OCI-M2 (cell line): ENCODE measurements around the gene CDKN2A.

Experiments
- DNase-seq: peaks from one replicate; lab custom pipeline; 2025; ENCODE audit not compliant: unreplicated experiment; lab: John Stamatoyannopoulos, UW

Gene CDKN2A

GRCh38 chr9:22008384-22008716 lies 14.2 kb upstream of the CDKN2A start:
- peak; percentile 18 for DNase-seq

GRCh38 chr9:22005702-22006606 lies 11.8 kb upstream of the CDKN2A start:
- no peak for DNase-seq

- no peak for DNase-seq
Observed at GRCh38 chr9:22005021-22005701, 11.0 kb upstream of the CDKN2A start.

- no peak for DNase-seq
Observed at GRCh38 chr9:22002038-22002437, 7.8 kb upstream of the CDKN2A start.

GRCh38 chr9:21998026-21998425 lies 3.8 kb upstream of the CDKN2A start:
- DNase-seq, result no peak

GRCh38 chr9:21997480-21997879 lies 3.3 kb upstream of the CDKN2A start:
- no peak for DNase-seq

- DNase-seq, result no peak
Observed at GRCh38 chr9:21996858-21997257, 2.7 kb upstream of the CDKN2A start.

GRCh38 chr9:21996438-21996837 lies 2.2 kb upstream of the CDKN2A start:
- no peak for DNase-seq

GRCh38 chr9:21995666-21996398 lies 1.6 kb upstream of the CDKN2A start:
- DNase-seq, result no peak

GRCh38 chr9:21995006-21995665 lies 944 bp upstream of the CDKN2A start:
- DNase-seq, result no peak

GRCh38 chr9:21994556-21995005 lies 389 bp upstream of the CDKN2A start, which contains the start of gene CDKN2B-AS1:
TSS of gene CDKN2B-AS1 (plus strand) at chr9:21994791.
- no peak for DNase-seq

- DNase-seq, result no peak
Observed at GRCh38 chr9:21993007-21993406, 1.2 kb downstream of the CDKN2A start.

- no peak for DNase-seq
Observed at GRCh38 chr9:21991072-21991959, 2.9 kb downstream of the CDKN2A start.

- no peak for DNase-seq
Observed at GRCh38 chr9:21989440-21990189, 4.6 kb downstream of the CDKN2A start.

GRCh38 chr9:21988056-21988990 lies 5.9 kb downstream of the CDKN2A start:
- DNase-seq, result no peak

GRCh38 chr9:21985964-21986667 lies 8.1 kb downstream of the CDKN2A start:
- no peak for DNase-seq

GRCh38 chr9:21984101-21984500 lies 10.1 kb downstream of the CDKN2A start:
- DNase-seq, result no peak

- no peak for DNase-seq
Observed at GRCh38 chr9:21983561-21983935, 10.6 kb downstream of the CDKN2A start.
